CD4-positive, alpha-beta T cell treated with Interleukin-2 at 100 ng/mL for 4 hours (primary cell): ENCODE measurements around the gene IFI44L.

Source experiments
- DNase-seq: peaks from one replicate; pipeline ENCODE4 v3.0.0-alpha.2; 2020; ENCODE audit warnings: low spot score

IFI44L gene

GRCh38 chr1:78688697-78689096 lies 68.4 kb downstream of the IFI44L start:
- no peak for DNase-seq

- no peak for DNase-seq
These were observed 70.3 kb downstream of the IFI44L start for GRCh38 chr1:78690516-78690915.

- DNase-seq, result no peak
These were observed 71.9 kb downstream of the IFI44L start for GRCh38 chr1:78691995-78692747.
